PC-3 (cell line): ENCODE results near the gene TIMM21.

Source experiments
- CTCF ChIP-seq: fragments of 300-600 bp; sonication (generic); conservative IDR thresholded peaks from 2 replicates; pipeline ENCODE4 v1.5.1; 2017; ENCODE audit warnings: antibody characterized with exemption, low read depth, mild to moderate bottlenecking, low read length
- EZH2 ChIP-seq: fragments of 300-600 bp; sonication (generic); IDR thresholded peaks from one replicate; pipeline ENCODE4 v1.6.1; 2017; ENCODE audit warnings: antibody characterized with exemption, mild to moderate bottlenecking, low read length; ENCODE audit not compliant: unreplicated experiment
- EZH2phosphoT487 ChIP-seq: fragments of 300-600 bp; sonication (generic); IDR thresholded peaks from 2 replicates; pipeline ENCODE4 v1.6.1; 2018; ENCODE audit warnings: mild to moderate bottlenecking, antibody characterized with exemption, low read length, borderline replicate concordance

- TF ChIP-seq CTCF (peak; percentile 96), EZH2 (no peak), EZH2phosphoT487 (no peak)
These were observed 48.1 kb downstream of the TIMM21 start for GRCh38 chr18:74196220-74197119.
